LNCAP (cell line): ENCODE data around the gene YWHAB.

Experiments
- CTCF ChIP-seq: fragments of 450-650 bp; IDR thresholded peaks from 2 replicates; pipeline ENCODE4 v1.5.1; 2017; ENCODE audit warnings: mild to moderate bottlenecking

YWHAB gene

GRCh38 chr20:44896583-44896982 lies 11.1 kb downstream of the YWHAB start:
- TF ChIP-seq CTCF, result no peak

GRCh38 chr20:44897133-44897532 lies 11.6 kb downstream of the YWHAB start:
- no peak for TF ChIP-seq CTCF

GRCh38 chr20:44900231-44900854 lies 14.8 kb downstream of the YWHAB start:
- TF ChIP-seq CTCF, result no peak

DNA sequence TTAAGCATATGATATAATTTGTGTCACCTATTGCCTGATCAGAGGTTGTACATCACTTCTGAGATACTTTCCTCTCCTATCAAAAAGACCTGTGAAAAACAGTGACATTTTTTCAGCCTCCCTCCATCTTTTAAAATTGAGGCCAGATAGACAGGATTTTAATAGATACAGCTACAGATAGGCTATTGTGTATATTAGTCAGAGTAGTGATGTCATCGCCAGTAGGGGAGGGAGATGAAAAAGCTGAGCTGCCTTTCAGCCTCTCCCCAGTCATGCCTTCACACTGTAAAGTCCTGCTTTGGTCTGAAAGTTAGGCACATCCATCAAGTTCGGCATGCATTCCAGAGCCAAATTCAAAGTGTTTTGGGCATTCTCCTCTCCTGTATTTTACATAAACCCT lies 16.5 kb downstream of the YWHAB start:
- TF ChIP-seq CTCF, result no peak

GRCh38 chr20:44904377-44904776 lies 18.9 kb downstream of the YWHAB start:
- no peak for TF ChIP-seq CTCF

DNA sequence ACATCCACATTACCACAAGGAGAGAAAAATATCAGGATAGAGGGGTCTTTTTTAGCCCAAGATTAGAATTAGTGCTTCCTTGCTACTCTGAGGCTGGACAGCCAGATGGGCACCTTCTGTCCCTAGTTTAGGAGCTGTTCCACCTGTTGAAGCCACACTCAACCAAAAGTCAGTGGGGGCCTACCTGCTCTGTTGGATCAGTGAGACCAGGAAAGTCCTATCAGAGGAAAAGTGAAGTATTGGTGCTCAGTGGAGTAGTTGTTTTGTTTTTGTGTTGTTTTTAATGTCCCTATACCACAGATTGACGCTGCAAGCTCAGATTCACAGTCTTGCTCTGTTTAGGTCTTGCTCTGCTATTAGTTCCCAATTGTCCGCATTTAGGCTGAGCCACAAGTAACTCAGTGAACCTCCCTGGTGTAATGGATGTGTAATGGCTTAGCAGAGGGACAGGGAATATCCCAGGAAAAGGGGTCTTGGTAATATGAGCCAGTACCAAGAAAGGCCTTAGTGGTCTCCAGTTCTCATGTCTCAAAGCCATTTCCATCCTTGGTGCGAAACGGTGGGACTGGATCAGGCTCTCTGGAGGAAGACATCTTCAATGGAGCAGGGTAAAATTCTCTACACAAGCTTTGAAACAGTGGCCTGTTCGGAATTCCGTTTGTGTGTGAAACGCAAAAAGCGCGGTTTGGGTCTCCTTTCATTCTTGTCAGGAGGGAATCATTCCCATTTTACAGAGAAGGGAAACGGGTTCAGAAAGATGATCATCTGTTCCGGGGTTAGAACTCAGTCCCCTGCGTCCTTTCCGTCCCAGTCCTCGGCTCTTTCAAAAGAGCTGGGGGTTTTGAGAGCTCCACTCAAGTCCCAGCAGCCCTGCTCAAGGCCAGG lies 23.7 kb downstream of the YWHAB start:
- no peak for TF ChIP-seq CTCF

DNA sequence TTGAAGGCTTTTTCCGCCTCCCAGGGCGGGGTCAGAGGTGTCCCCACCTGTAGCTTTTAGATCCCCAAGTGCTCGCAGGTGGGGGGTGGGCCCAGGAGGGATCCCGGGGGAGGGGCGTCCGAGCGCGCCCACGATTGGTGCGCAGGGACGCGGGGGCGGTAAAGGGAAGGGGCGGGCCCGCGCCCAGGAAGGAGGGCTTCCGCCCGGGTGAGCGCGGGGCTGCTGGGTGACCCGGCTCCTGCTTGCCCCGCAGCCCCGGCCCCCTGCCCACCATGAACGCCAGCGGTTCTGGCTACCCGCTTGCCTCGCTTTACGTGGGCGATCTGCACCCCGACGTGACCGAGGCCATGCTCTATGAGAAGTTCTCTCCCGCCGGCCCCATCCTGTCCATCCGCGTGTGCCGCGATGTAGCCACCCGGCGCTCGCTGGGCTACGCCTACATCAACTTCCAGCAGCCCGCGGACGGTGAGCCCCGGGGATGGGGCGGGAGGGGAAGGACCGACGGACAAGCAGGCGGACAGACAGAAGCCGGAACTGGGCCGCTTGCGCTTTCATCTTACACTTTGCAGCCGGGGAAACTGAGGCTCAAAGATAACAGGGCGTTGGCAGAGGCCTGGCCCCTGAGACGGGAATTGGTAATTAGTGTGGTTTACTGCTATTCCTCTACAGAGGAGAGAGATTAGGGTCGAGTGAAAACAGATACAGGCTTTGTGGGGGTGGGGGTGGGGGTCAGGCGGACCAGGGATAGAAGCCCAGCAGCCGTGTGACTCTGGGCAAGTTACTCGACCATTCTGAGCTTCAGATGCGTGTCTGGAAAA lies 24.6 kb downstream of the YWHAB start, which contains the start of gene PABPC1L:
TSS of gene PABPC1L (plus strand) at position 189 of the 818 bp plus-strand sequence. CDS start at position 273, 84 bp downstream.
- no peak for TF ChIP-seq CTCF
